Glutamatergic neuron (in vitro differentiated cells): Measurements from ENCODE around the gene LANCL1. TPM values are rescaled to one million over a fixed set of nuclear protein-coding genes. Genes with fewer than 3 reads are reported as not detected.

ENCODE experiments used
- DNase-seq: peaks from one replicate; pipeline ENCODE4 v3.0.0; 2022
- H3K27ac Mint-ChIP-seq: one replicate; pipeline ENCODE4 v1.8.0; 2020; ENCODE audit warnings: mild to moderate bottlenecking, mixed read lengths, inconsistent platforms; ENCODE audit not compliant: unreplicated experiment
- H3K27me3 Mint-ChIP-seq: one replicate; pipeline ENCODE4 v1.8.0; 2020; ENCODE audit warnings: mild to moderate bottlenecking, moderate library complexity, mixed read lengths, inconsistent platforms; ENCODE audit not compliant: unreplicated experiment
- H3K36me3 Mint-ChIP-seq: one replicate; pipeline ENCODE4 v1.8.0; 2020; ENCODE audit warnings: mild to moderate bottlenecking, mixed read lengths, inconsistent platforms; ENCODE audit not compliant: unreplicated experiment
- H3K4me1 Mint-ChIP-seq: one replicate; pipeline ENCODE4 v1.8.0; 2020; ENCODE audit warnings: mild to moderate bottlenecking, low read depth, mixed read lengths, inconsistent platforms; ENCODE audit not compliant: unreplicated experiment
- H3K4me3 Mint-ChIP-seq: one replicate; pipeline ENCODE4 v1.8.0; 2020; ENCODE audit warnings: mild to moderate bottlenecking, mixed read lengths, inconsistent platforms; ENCODE audit not compliant: unreplicated experiment
- H3K9me3 Mint-ChIP-seq: one replicate; pipeline ENCODE4 v1.8.0; 2020; ENCODE audit warnings: mild to moderate bottlenecking, moderate library complexity, mixed read lengths, inconsistent platforms; ENCODE audit not compliant: unreplicated experiment
- CTCF ChIP-seq: fragments of 200-600 bp; sonication (generic); IDR thresholded peaks from one replicate; pipeline ENCODE4 v1.5.0; 2021; ENCODE audit not compliant: partially characterized antibody, unreplicated experiment
- total RNA-seq: library from RNA; stranded (reverse); fragmentation: NEBNext Ultra II Directional; extraction: Animal tissue kit (Norgen Biotek cat#: 25700); gene quantifications from one replicate; pipeline ENCODE4 v1.2.1, GENCODE V29; 2021; ENCODE audit not compliant: unreplicated experiment

The LANCL1 gene
- total RNA-seq, 1 donor from 2014 or later, result 72.4 TPM

- H3K27ac Mint-ChIP-seq, result no peak overlapping the region
These were observed 33.7 kb downstream of the LANCL1 start for GRCh38 chr2:210442878-210443277.

GRCh38 chr2:210442457-210442856, 34.1 kb downstream of the LANCL1 start:
- peaks cover 8% of the 10 kb centered on the region for H3K4me1 Mint-ChIP-seq
- H3K36me3 Mint-ChIP-seq, result peaks cover 9% of the 10 kb centered on the region
- DNase-seq, result no peak
- H3K4me3 Mint-ChIP-seq, result no peak overlapping the region
- H3K27ac Mint-ChIP-seq, result no peak overlapping the region
- peaks cover 3% of the 10 kb centered on the region for H3K9me3 Mint-ChIP-seq
- no peak for TF ChIP-seq CTCF
- no peaks in the 10 kb centered on the region for H3K27me3 Mint-ChIP-seq

More at GRCh38 chr2:210442878-210443277, 33.7 kb downstream of the LANCL1 start:
- no peak for TF ChIP-seq CTCF
- peaks cover 13% of the 10 kb centered on the region for H3K36me3 Mint-ChIP-seq
- H3K4me3 Mint-ChIP-seq, result no peak overlapping the region
- peaks cover 8% of the 10 kb centered on the region for H3K4me1 Mint-ChIP-seq
- no peaks in the 10 kb centered on the region for H3K27me3 Mint-ChIP-seq
- peaks cover 3% of the 10 kb centered on the region for H3K9me3 Mint-ChIP-seq
- no peak for DNase-seq

- H3K27me3 Mint-ChIP-seq, result no peaks in the 10 kb centered on the region
- H3K4me1 Mint-ChIP-seq, result peaks cover 8% of the 10 kb centered on the region
- no peak overlapping the region for H3K4me3 Mint-ChIP-seq
- no peak overlapping the region for H3K27ac Mint-ChIP-seq
- TF ChIP-seq CTCF, result no peak
- no peaks in the 10 kb centered on the region for H3K9me3 Mint-ChIP-seq
- DNase-seq, result no peak
- no peaks in the 10 kb centered on the region for H3K36me3 Mint-ChIP-seq
These were observed 36.4 kb downstream of the LANCL1 start for GRCh38 chr2:210440206-210440605.

- no peak for TF ChIP-seq CTCF
- no peaks in the 10 kb centered on the region for H3K4me1 Mint-ChIP-seq
- no peak overlapping the region for H3K27ac Mint-ChIP-seq
- H3K36me3 Mint-ChIP-seq, result peaks cover 11% of the 10 kb centered on the region
- H3K9me3 Mint-ChIP-seq, result no peaks in the 10 kb centered on the region
- H3K4me3 Mint-ChIP-seq, result no peak overlapping the region
- no peaks in the 10 kb centered on the region for H3K27me3 Mint-ChIP-seq
- DNase-seq, result no peak
These were observed 41.1 kb downstream of the LANCL1 start for GRCh38 chr2:210435439-210435838.

GRCh38 chr2:210432633-210433032, 43.9 kb downstream of the LANCL1 start:
- Mint-ChIP-seq H3K27ac (no peak overlapping the region), H3K9me3 (no peaks in the 10 kb centered on the region), H3K36me3 (peaks cover 11% of the 10 kb centered on the region), H3K4me3 (no peak overlapping the region), H3K4me1 (no peaks in the 10 kb centered on the region), H3K27me3 (no peaks in the 10 kb centered on the region)
- DNase-seq, result no peak
- TF ChIP-seq CTCF, result no peak
